ES-I3 (cell line): ENCODE measurements around the gene ENOSF1.
"Not testable (repeated sequence)": the region's sequence is repeated elsewhere in the genome, so short reads cannot be mapped to it uniquely, and the experiment has no call there.

ENCODE experiments used
- H3K36me3 ChIP-seq: 2 replicates; pipeline ENCODE4 v1.6.1; 2013; ENCODE audit warnings: mild to moderate bottlenecking, low read length, control low read depth, moderate library complexity; ENCODE audit not compliant: insufficient read depth
- H3K4me1 ChIP-seq: 2 replicates; pipeline ENCODE4 v1.6.1; 2013; ENCODE audit warnings: mild to moderate bottlenecking, control low read depth, low read length; ENCODE audit not compliant: insufficient read depth
- H3K9ac ChIP-seq: 2 replicates; pipeline ENCODE4 v1.6.1; 2013; ENCODE audit warnings: low read depth, mild to moderate bottlenecking, low read length, moderate library complexity
- H3K9me3 ChIP-seq: 2 replicates; pipeline ENCODE4 v1.6.1; 2013; ENCODE audit warnings: mild to moderate bottlenecking, low read length, moderate library complexity; ENCODE audit not compliant: control insufficient read depth, insufficient read depth

ENOSF1 gene

GRCh38 chr18:688323-688722 is 24.1 kb downstream of the ENOSF1 start:
- Histone ChIP-seq H3K36me3 (peaks cover 7% of the 10 kb centered on the region), H3K9me3 (no peaks in the 10 kb centered on the region), H3K4me1 (peaks cover 14% of the 10 kb centered on the region), H3K9ac (no peak overlapping the region)

- Histone ChIP-seq H3K36me3 (no peaks in the 10 kb centered on the region), H3K9ac (no peak overlapping the region), H3K4me1 (peaks cover 14% of the 10 kb centered on the region), H3K9me3 (no peaks in the 10 kb centered on the region)
These were observed 25.9 kb downstream of the ENOSF1 start for GRCh38 chr18:686339-687111.

- no peaks in the 10 kb centered on the region for H3K36me3 ChIP-seq
- peaks cover 14% of the 10 kb centered on the region for H3K4me1 ChIP-seq
- no peak overlapping the region for H3K9ac ChIP-seq
- no peaks in the 10 kb centered on the region for H3K9me3 ChIP-seq
These were observed 27.0 kb downstream of the ENOSF1 start for GRCh38 chr18:685438-685837.

DNA sequence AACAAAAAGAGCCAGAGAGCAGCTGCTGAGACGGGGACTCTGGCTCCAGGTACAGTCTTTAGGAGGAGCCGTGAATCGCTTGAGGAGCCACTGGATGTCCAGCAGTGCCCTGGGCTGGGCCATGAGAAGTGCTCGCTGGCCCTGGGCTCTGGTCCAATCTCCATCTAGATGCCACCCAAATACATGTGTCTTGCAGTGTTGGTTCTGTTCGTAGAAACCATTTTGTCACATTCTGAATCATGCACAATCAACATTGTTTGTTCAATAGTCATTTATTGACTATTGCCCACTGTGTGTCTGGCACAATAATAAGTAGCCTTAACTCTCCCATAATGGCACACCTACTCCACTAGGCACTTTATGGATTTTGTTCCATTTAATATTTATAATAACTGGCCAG is 28.9 kb downstream of the ENOSF1 start:
- no peaks in the 10 kb centered on the region for H3K9me3 ChIP-seq
- no peaks in the 10 kb centered on the region for H3K36me3 ChIP-seq
- no peak overlapping the region for H3K9ac ChIP-seq
- H3K4me1 ChIP-seq, result peaks cover 14% of the 10 kb centered on the region

DNA sequence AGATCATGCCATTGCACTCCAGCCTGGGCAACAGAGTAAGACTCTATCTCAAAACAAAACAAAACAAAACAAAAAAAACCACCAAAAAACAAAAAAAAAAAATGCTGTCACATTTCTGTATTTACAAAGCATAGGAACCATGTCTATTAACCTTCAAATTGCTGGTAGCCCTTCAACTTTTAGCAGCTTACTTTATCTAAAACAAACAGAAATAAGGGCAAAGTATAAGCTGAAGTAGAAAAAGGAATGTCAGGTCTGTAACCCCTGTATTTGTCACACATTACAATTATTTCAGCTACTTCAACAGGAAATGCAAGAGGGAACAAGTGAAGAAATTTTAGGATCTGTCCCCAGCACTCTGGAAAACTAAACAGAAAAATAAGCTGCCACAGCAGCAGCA is 29.6 kb downstream of the ENOSF1 start:
- Histone ChIP-seq H3K36me3 (no peaks in the 10 kb centered on the region; the same call in 1 of the 2 replicates), H3K4me1 (peaks cover 14% of the 10 kb centered on the region), H3K9me3 (no peaks in the 10 kb centered on the region), H3K9ac (no peak overlapping the region)

- H3K36me3 ChIP-seq, H3K9ac ChIP-seq, H3K9me3 ChIP-seq: not testable (repeated sequence)
- H3K4me1 ChIP-seq, result peaks cover 14% of the 10 kb centered on the region
These were observed 30.0 kb downstream of the ENOSF1 start for GRCh38 chr18:682416-682815.

DNA sequence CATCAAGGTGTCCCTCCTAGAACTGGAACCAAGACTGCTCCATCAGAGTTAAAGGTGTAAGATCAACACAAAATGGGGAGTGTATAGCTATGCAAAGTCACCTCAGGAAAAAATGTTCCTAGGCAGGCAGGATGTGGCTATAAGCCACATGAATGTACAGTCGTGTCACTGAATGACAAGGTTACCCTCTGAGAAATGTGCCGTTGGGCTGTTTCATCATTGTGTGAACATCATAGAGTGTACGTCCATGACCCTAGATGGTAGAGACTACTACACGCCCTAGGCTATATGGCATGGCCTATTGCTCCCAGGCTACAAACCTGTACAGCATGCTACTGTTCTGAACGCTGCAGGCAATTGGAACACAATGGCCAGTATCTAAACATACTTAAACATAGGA is 30.4 kb downstream of the ENOSF1 start:
- Histone ChIP-seq H3K9ac (no peak overlapping the region), H3K36me3 (peaks cover 2% of the 10 kb centered on the region; the same call in 1 of the 2 replicates), H3K9me3 (no peaks in the 10 kb centered on the region)

GRCh38 chr18:680392-680791 is 32.0 kb downstream of the ENOSF1 start:
- Histone ChIP-seq H3K9ac (no peak overlapping the region), H3K36me3 (peaks cover 3% of the 10 kb centered on the region; the same call in 1 of the 2 replicates), H3K4me1 (no peaks in the 10 kb centered on the region), H3K9me3 (no peaks in the 10 kb centered on the region)

More for the DNA sequence above, 30.4 kb downstream of the ENOSF1 start:
- H3K4me1 ChIP-seq, result peaks cover 10% of the 10 kb centered on the region

GRCh38 chr18:679516-679915 is 32.9 kb downstream of the ENOSF1 start:
- H3K9me3 ChIP-seq, result no peaks in the 10 kb centered on the region
- H3K9ac ChIP-seq, result no peak overlapping the region
- peaks cover 3% of the 10 kb centered on the region; the same call in 1 of the 2 replicates for H3K36me3 ChIP-seq
- no peaks in the 10 kb centered on the region for H3K4me1 ChIP-seq

DNA sequence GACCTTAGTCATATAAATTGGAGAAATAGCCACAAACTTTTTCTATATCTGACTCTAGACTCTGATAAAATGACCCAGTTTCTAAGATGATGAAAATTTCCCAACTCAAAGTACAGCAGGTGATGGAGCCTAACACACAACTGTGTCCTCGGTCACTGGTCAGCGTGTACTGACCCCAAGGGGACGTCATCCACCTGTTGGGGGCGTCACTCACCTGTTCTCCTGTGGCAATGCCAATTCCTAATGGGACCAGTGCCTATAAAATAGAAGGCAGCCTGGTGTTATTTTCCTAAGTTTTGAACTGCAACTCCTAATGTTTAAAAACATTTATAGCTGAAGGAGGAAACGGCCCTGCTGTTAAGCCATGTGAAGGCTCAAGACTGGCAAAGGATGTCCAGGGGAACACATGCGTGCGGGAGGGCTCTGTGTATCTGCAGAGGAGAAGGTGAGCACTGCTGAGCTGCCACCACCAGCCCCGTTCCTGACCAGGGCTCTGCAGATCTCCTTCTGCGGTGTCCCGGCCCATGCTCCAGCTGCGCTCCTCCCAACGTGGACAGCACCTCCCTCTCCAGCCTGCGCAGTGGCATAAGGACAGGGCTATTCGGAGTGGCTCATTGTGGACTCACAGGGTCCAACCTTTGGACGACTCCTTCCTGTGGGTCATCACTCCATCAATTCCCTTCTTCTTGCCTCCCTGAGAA is 33.8 kb downstream of the ENOSF1 start:
- Histone ChIP-seq H3K9me3 (no peaks in the 10 kb centered on the region), H3K4me1 (no peaks in the 10 kb centered on the region), H3K36me3 (peaks cover 3% of the 10 kb centered on the region; the same call in 1 of the 2 replicates), H3K9ac (no peak overlapping the region)

- Histone ChIP-seq H3K4me1 (no peaks in the 10 kb centered on the region), H3K9me3 (no peaks in the 10 kb centered on the region), H3K36me3 (peaks cover 7% of the 10 kb centered on the region), H3K9ac (no peak overlapping the region)
These were observed 34.5 kb downstream of the ENOSF1 start for GRCh38 chr18:677951-678381.

DNA sequence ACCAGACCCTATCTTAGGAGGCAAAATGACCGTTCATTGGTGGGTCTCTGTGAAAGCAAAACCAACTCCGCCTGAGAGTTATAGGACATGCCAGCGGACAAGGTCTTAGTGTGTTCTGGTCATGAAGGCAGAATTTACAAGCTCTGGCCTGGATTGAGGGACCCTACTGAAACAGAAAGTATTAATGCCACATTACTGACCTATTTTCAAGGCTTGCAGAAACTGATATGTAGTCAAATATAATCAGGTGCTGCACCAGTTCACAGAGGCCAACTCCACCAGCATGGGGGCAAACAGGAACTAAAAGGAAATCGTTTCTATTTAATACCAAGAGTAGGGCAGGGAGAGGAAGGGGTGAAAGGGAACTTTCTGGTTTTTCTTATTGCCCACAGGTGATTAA is 35.3 kb downstream of the ENOSF1 start:
- Histone ChIP-seq H3K36me3 (peaks cover 15% of the 10 kb centered on the region), H3K4me1 (no peaks in the 10 kb centered on the region), H3K9ac (no peak overlapping the region), H3K9me3 (no peaks in the 10 kb centered on the region)

GRCh38 chr18:676736-677135 is 35.7 kb downstream of the ENOSF1 start:
- no peaks in the 10 kb centered on the region for H3K4me1 ChIP-seq
- H3K9me3 ChIP-seq, result no peaks in the 10 kb centered on the region
- H3K9ac ChIP-seq, result no peak overlapping the region
- H3K36me3 ChIP-seq, result peaks cover 18% of the 10 kb centered on the region

DNA sequence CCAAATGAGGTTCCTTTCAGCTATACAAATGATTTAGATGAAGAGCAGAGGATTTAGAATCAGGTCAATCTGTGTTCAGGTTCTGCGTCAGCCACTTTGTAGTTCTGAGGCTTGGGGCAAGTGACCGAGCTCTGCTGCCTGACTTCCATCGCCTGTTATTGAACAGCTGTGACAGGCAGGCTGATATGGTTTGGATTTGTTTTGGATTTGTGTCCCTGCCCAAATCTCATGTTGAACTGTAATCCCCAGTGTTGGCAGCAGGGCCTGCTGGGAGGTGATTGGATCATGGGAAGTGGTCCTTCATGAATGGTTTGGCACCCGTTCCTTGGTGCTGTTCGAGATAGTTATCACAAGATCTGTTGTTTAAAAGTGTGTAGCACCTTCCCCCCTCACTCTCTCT is 36.4 kb downstream of the ENOSF1 start:
- H3K36me3 ChIP-seq, result peaks cover 22% of the 10 kb centered on the region

GRCh38 chr18:675307-675706 is 37.1 kb downstream of the ENOSF1 start:
- H3K36me3 ChIP-seq, result peaks cover 25% of the 10 kb centered on the region

More for the DNA sequence above, 36.4 kb downstream of the ENOSF1 start:
- Histone ChIP-seq H3K4me1 (no peaks in the 10 kb centered on the region), H3K9me3 (no peaks in the 10 kb centered on the region), H3K9ac (no peak overlapping the region)

More at GRCh38 chr18:675307-675706, 37.1 kb downstream of the ENOSF1 start:
- no peak overlapping the region for H3K9ac ChIP-seq
- no peaks in the 10 kb centered on the region for H3K9me3 ChIP-seq
- H3K4me1 ChIP-seq, result no peaks in the 10 kb centered on the region
